ENCODE measurements around the gene ITGAV.
A peak's percentile ranks its signal among the peaks of the same experiment; 100 is the strongest.

ITGAV gene

DNA sequence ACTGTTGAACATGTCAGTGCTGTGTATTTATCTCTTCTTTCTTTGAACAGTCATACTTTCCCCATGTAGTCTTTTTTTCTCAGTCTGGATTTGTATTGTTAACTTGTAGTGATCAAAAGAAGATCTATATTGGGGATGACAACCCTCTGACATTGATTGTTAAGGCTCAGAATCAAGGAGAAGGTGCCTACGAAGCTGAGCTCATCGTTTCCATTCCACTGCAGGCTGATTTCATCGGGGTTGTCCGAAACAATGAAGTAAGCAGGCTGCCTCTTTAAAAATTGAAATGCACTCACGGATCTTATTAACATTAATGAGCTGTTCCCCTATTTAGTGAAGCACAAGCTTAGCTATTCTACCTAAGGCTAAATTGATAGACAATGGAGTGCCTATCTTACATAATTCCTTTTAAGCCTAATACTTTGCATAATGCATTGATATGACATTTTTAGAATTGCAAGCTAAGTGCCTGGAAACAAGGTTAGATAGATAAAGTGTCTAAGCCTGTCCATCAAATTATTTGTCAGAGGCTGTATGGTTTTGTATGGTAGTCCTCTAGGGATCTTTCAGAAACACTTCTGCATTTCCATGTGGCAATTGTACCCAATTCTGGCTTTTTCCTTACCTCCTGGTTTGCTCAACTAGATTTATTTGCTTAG is 74.7 kb downstream of the ITGAV start:
- H3K4me3 ChIP-seq (ENCODE audit: low read depth, low read length), result no peak overlapping the region

DNA sequence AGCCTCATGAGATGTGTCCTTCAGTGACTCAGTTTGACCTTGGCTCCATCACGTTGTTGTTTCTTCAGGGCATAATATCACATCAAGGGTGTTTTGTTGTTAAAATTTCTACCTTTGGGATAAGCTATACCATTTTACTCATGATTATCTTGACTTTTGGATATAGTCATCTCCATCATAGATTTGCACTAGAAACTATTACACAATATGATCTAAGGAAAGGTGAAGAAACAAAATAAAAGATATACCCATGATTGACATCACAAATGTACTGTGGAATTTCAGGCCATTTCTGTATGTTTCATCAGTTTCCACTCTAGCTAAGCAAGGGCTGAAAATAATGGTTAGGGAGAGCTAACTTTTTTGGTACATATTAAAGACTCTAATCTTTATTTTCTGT is 79.3 kb downstream of the ITGAV start:
- H3K4me3 ChIP-seq (ENCODE audit: low read depth, low read length), result no peak overlapping the region

DNA sequence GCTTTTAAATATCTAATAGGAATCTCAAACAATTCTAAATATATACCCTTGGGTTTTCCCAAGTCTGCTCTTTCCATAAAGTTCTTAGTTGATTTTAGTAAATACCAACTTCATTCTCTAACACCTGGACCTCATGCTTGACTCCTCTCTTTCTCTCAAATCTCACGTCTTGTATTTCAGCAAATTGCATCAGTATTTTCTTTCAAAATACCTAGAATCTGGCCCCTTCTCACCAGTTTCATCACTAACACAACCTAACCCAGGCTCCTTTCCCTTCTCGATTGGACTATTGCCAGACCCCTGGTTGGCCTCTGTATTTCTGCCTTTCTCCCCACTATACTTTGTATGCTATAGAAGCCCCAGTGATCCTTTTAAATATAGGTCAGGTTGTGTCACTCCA is 81.0 kb downstream of the ITGAV start:
- H3K4me3 ChIP-seq (ENCODE audit: low read depth, low read length), result no peak overlapping the region

DNA sequence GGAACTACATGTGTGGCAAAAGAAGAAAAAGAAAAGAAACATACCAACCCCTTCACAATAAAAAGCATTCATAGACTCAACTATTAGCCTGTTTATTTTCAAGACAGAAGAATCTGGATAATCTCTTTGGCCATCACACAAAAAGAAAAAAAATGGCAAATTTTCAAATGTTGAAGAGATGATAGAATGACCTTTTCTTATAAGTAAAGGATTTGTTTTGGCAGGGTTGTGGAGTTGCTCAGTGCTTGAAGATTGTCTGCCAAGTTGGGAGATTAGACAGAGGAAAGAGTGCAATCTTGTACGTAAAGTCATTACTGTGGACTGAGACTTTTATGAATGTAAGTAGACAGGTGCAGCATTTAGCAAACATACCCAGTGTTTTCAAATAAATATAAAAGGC is 85.5 kb downstream of the ITGAV start:
- H3K4me3 ChIP-seq (ENCODE audit: low read depth, low read length), result no peak overlapping the region

DNA sequence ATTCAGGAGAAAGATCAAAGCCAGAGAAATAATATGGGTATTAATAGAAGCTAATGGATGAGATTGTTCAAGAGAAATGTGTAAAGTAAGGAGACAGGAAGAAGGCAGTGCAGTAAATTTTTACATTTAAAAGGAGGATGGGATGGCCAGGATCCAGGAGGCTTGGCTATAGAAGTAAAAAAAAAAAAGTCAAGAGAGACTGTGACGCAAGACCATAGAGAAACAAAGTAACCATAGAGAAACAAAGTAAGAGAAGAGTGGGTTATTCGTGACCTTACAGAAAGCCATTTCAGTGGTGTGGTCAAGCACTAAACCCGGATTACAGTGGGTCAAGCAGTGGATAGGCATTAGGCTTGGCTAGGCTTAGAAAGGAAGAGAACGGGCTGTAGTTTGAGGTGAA is 93.5 kb downstream of the ITGAV start:
- H3K4me3 ChIP-seq (ENCODE audit: low read depth, low read length), result no peak overlapping the region

DNA sequence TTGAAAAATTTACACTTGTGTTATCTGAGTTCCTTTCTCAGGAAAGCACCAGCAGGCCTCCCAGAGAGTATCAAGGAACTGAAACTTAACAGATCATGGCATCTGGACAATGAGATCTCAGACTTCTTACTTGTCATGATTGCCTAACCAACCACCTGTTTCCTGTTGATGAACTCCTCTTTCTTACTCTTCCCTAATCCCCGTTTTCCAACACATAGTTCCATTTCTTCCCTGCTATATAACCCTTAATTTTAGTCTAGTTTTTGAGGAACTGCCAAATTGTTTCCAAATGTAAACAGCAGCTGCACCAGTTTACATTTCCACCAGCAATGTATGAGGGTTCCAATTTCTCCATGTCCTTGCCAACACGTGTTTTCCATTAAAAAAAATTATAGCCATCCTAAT is 98.0 kb downstream of the ITGAV start:
- no peak overlapping the region for H3K4me3 ChIP-seq (ENCODE audit: low read depth, low read length)

DNA sequence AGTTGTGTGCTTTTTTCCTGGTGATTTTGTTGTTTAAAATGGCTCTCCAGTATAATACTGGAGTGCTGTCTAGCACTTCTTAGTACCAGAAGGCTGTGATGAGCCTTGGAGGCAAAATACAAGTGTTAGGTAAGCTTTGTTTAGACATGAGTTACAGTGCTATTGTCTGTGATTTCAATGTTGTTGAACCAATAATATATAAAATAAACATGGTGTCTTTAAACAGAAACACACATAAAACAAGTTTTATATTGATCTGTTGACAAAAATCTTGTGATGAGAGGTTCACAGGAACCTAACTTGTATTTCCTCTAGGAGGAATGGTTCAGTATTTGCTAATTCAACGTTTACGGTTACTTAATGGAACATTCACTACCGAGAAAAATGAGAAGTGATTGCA is 99.0 kb downstream of the ITGAV start:
- no peak overlapping the region for H3K4me3 ChIP-seq (ENCODE audit: low read depth, low read length)

DNA sequence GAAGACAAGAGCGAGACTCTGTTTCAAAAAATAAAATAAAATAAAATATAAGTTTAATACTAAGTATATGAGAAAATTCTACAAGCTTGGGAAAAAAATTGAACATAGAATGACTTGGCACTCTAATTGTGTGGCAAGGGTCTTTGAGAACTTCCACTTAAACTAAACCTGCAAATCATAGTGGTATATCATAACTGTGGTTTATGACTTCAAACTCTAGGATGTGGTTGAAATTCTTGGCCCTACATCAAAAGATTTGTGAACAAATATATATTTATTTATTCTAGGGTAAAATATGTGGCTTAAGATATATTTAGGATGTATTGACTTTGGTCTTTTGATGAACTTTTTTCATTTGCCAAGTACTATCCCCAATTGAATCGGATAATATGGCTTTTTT is 100.9 kb downstream of the ITGAV start:
- H3K4me3 ChIP-seq (ENCODE audit: low read depth, low read length), result no peak overlapping the region

DNA sequence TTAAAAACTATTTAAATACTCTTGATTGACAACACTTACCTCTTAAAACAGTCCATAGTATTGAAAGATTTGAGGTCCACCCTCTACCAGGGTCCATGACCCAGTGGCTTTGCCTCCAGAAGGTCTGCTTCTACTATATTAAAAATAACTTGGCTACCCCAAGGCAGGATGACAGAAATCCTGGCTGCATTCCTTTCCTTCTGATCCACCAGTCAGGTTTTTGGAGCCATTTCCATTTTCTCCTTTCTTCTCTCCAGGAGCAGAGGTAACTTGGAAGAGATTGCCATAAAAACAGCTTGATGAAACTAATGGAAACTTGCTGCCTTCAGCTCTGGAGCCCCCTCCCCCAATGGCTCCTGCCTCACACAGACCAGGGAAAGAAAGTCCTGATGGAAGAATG is 101.4 kb downstream of the ITGAV start:
- H3K4me3 ChIP-seq (ENCODE audit: low read depth, low read length), result no peak overlapping the region

DNA sequence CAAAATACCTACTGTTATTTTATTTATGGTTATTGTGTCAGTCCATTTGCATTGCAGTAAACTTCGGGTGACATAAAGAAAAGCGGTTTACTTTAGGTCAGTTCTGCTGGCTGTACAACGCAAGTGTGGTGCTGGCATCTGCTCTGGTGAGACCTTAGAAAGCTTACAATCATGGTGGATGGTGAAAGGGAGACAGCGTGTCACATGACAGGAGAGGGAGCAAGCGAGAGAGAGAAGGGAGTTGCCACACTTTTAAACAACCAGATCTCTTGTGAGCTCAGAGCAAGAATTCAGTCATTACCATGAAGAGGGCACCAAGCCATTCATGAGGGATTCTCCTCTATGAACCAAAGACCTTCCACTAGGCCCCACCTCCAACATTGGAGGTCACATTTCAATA is 102.0 kb downstream of the ITGAV start:
- H3K4me3 ChIP-seq (ENCODE audit: low read depth, low read length), result no peak overlapping the region

DNA sequence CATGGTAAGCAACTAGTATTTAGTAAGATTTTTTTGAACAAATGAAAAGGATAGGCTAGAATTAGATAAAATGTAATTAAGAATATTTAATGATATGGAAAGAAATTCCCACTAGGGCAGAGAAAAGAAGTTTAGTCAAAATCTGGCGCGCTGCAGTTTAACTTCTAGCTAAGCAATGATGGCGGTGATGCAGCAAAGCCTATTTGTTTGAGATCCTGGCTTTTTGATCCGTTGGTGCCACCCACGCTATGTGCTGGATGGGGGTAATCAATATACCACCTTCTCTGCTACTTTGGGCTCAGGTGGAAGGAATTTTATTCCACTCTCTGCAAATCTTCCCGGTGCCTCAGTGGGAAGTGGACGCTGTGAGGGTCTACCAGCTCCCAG is 103.6 kb downstream of the ITGAV start:
- H3K4me3 ChIP-seq (ENCODE audit: low read depth, low read length), result peak overlapping the region; percentile 85

DNA sequence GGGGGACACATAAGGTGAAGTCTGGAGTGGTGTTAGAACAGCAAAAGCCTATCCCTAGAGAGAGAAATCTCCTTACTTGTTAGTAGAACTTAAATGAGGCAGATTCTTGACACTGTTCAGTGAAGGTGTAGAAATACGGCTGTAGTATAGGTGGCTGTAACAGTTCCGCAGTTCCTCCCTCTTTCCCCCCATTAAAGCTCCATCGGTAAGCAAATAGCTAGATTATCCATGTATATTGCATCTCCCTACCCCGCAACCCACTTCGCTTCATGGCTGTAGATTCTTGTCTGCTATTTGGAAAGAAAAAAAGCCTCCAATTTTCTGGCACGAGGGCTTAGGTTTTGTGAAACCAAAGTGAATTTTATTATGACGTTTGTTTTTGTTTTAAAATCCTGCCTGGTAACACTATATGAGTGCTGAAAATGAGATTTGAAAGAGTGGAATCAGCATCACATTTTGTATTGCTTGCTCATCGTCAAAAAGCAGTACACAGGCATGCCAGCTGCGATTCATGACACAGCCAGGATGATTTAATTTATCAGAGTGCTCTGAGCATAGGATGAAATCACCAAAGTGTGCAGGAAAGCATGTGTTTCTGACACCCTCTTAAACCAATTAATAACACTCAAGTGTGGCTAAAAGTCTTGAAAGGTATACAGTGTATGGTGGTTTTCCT is 105.4 kb downstream of the ITGAV start:
- peak overlapping the region; percentile 53 for H3K4me3 ChIP-seq (ENCODE audit: low read depth, low read length)

DNA sequence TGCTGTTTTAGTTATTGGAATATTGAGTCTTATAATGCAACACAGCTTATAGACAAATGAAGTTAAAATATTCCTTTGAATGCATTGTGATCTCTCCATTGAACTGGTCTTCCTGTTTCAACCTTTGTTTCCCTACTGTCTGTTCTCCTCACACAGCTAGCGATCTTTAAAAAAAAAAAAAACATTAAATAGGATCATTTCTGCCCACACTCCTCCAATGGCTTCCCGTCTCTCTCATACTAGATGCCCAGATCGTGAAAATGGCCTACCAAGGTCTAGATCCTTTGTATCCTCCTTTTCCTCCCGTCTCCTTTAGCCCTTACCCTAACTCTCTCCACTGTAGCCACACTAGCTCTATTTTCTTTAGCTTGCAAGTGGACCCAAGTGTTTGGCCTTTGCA is 106.4 kb downstream of the ITGAV start:
- H3K4me3 ChIP-seq (ENCODE audit: low read depth, low read length), result no peak overlapping the region

DNA sequence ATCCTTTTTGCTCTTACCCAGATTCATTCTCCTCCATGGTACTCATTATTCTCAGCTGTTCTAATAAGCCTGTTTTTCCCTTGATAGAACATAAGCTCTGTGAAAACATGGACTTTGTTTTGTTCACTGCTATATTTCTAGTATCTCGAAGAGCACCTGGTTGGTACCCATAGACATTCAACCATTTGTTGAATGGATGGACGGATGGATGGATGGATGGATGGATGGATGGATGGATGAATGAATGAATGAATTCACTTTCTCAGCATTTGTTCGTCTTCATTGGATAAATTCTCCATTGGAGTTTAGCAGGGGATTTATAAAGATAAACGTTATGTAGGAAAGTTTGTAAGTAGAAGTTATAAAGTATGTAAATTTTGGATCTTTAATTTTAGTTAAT is 106.9 kb downstream of the ITGAV start:
- no peak overlapping the region for H3K4me3 ChIP-seq (ENCODE audit: low read depth, low read length)

DNA sequence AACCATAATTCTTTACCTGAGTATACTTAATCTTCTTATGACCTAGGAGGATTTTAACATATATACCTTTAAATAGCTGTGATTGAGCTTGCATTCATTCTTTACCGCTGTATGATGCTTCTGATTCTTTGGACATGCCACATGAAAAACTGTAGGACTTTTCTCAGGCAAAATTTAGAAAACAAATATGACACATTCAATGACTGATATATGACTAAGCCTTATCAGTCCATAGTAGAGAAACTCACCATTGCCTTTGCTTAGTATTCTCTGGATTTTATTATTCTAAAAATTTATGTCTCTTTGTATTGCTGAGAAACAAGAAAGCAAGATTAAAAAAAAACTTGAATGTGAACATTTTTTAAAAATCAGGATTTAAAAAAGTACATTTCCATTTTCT is 107.7 kb downstream of the ITGAV start:
- H3K4me3 ChIP-seq (ENCODE audit: low read depth, low read length), result no peak overlapping the region

DNA sequence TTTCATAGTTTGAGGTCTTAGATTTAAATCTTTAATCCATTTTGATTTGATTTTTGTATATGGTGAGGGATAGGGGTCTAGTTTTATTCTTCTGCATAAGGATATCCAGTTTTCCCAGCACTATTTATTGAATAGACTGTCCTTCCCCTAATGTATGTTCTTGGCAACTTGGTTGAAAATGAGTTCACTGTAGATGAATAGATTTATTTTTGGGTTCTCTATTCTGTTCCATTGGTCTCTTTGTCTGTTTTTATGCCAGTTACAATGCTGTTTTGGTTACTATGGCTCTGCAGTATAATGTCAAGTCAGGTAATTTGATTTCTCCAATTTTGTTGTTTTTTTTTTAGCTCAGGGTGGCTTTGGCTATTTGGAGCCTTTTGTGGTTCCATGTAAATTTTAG is 109.9 kb downstream of the ITGAV start:
- no peak overlapping the region for H3K4me3 ChIP-seq (ENCODE audit: low read depth, low read length)

DNA sequence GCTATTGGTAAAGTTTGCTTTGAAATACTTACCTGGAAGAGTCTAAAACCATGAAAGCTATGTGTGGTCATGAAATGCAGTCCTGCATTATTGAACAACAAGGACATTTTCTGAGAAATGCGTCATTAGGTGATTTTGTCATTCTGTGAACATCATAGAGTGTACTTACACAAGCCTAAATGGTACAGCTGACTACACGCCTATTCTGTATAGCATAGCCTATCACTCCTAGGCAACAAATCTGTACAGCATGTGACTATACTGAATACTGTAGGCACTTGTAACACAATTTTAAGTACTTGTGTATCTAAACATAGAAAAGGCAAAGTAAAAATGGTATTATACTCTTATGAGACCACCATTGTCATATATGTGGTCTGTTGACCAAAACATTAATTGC is 112.2 kb downstream of the ITGAV start:
- H3K4me3 ChIP-seq (ENCODE audit: low read depth, low read length), result no peak overlapping the region

DNA sequence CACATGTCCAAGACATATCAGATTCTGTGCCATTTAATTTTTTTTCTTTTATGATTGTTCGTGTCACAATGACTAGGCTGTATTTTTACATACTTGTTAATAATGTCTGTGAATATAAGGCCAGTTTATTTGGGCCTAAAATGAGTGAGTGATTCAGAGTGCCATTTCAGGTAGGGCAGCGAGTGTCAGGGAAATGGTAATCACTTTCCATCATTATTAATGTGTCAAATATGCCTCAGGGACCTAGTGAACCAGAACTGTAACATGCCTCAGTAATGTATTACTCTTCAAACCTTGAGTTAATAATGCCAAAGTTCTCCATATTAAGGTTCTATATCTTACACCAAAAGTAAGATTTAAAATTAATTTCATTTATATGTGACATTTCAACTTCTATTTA is 112.6 kb downstream of the ITGAV start:
- H3K4me3 ChIP-seq (ENCODE audit: low read depth, low read length), result no peak overlapping the region

DNA sequence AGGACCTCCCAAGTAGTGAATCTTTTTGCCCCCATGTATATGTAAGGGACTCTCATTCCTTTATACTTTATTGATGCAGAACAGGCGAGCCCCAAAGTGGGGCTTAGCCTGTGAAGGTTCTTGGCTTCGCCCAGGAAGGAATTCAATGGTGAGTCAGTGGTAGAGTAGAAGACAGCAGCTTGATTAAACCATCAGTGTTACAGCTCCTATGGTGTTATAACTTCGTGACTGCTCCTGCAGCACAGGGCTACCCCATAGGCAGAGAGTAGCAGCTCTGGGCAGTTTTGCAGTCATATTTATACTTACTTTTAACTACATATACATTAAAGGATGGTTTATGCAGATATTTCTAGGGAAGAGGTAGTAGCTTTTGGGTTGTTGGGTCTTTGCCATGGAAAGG is 115.0 kb downstream of the ITGAV start:
- H3K4me3 ChIP-seq (ENCODE audit: low read depth, low read length), result no peak overlapping the region

DNA sequence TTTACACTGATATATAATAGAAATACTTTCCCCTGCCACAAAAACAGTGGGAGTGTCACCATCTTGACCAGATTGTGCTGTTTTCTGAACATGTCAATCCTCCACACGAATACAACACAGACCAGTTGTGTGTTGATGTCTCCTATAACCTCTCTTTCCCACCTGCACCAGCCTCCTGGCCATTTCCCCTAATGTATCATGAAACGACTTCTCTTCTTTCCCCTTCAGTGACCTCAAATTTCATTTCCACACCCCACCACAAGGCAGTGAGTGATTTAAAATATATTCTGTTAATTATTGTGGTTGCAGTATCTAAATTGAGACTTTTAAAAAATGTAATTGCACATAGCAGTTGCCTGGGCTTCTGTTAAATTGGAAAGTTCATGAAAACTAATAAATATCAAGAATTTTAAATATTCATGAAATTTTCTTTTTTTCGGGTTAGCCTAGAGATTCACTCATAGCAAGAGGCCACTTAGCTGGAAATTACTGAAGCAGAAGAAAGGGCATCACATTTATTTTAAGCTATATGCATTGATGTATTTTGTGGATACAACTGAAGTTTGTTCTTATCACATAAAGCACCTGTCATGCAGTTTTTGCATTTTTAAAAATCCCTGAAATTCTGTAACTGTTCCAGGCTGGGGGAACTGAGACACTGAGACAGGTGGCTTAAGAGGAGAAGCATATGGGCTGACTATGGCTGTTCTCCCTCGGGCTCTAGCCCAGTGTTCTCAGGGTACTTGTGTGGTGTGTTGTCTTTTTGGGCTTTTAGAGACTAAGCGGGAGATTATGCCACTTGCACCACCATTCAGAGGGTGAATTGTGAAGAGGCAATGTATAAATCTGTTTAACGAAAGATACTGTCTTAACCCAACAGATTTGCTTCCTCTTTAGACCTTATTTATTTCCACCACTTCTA is 119.9 kb downstream of the ITGAV start:
- no peak overlapping the region for H3K4me3 ChIP-seq (ENCODE audit: low read depth, low read length)

DNA sequence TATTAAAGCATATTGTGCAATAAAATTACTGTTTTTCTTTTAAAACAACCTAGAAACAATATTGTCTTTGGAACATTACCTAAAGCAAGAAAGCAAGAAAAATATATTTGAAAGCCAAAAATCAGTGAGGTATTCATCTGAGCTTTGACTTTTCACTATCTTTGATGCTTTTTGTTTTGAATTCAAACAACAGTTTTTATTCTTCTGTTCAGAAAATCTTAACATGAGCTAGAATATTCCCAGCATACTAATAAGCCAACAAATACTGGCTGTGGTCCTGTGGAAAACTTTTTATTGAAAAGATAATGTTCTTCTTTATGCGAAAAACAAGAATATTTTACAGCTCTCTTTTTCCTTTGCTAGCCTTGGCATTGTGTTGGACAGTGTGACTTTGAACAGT is 123.8 kb downstream of the ITGAV start:
- H3K4me3 ChIP-seq (ENCODE audit: low read depth, low read length), result no peak overlapping the region

DNA sequence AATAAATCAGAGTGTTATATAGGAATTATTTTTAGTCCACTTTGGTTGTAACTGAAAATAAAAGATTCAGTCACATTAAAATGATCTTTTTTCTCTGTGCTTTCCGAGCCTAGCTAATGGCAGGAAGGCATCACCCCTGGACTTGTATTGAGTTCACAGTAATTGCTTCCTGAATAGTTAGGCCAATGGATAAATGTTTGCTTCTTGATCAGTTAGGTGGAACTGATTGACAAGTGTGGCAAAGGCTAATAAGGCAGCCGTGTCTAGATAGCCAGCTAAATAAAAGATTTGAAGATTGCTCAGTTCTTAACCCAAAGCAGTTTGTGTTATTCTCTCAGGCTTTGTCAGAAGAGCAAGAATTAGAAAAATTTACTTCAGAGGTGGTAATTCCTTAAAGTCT is 124.8 kb downstream of the ITGAV start:
- H3K4me3 ChIP-seq (ENCODE audit: low read depth, low read length), result no peak overlapping the region
